NOMO-1 treated with dmso at 0.1 percent for 144 hours (cell line): ENCODE data around the gene KCNQ4.

Experiments
- DNase-seq: peaks from one replicate; lab custom pipeline; 2025; ENCODE audit not compliant: unreplicated experiment; lab: John Stamatoyannopoulos, UW

Gene KCNQ4

GRCh38 chr1:40857737-40858136, 74.2 kb downstream of the KCNQ4 start:
- no peak for DNase-seq

GRCh38 chr1:40858856-40859416, 75.3 kb downstream of the KCNQ4 start:
- no peak for DNase-seq

GRCh38 chr1:40860706-40861223, 77.2 kb downstream of the KCNQ4 start:
- DNase-seq, result peak; percentile 93

- no peak for DNase-seq
Observed at GRCh38 chr1:40861224-40862003, 77.8 kb downstream of the KCNQ4 start.

DNA sequence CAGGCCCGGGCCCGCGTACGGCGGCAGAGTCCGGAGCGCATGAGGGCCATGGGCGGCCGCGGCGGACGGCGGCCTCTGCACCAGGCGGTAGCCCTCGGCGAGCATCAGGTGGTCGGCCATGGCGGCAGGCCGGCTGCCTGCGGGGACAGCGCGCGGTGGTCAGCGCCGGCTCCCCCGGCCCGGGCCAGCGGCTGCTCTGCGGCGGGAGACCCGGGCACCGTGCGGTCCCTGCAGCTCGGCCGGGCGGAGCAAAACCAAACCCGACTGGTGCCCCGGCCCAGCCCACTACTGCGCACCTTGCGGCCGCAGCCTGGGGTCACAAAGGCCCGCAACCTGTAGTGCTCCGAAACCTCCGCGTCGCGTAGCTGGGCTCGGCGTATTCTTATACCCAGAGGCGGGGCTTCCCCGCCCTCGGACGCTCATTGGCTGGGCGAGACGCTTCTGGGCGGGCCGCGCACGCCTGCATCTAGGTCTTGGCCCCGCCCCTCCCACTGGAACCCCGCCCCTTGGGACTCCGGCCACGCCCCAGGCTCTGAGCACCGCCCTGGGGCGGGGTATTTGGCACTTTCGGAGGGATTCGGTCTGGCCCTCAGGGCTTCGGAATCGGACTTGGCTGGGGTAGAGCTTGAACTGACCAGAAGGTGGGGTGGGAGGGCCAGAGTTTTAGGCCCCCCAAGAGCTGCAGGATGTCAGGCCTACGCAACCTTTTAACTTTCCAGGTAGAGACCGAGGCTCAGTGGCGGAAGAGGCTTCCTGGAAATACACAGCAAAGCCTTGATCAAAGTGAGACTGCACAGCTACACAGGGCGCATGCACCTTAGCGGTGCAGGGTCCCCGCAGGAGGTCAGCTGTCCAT, 78.6 kb downstream of the KCNQ4 start, which contains the start of gene CITED4:
CITED4 (minus strand) TSS at position 356 of the 856 bp plus-strand sequence; CDS start at position 120, 236 bp downstream.
- peak; percentile 87 for DNase-seq

GRCh38 chr1:40868051-40868723, 84.6 kb downstream of the KCNQ4 start:
- DNase-seq, result no peak

DNA sequence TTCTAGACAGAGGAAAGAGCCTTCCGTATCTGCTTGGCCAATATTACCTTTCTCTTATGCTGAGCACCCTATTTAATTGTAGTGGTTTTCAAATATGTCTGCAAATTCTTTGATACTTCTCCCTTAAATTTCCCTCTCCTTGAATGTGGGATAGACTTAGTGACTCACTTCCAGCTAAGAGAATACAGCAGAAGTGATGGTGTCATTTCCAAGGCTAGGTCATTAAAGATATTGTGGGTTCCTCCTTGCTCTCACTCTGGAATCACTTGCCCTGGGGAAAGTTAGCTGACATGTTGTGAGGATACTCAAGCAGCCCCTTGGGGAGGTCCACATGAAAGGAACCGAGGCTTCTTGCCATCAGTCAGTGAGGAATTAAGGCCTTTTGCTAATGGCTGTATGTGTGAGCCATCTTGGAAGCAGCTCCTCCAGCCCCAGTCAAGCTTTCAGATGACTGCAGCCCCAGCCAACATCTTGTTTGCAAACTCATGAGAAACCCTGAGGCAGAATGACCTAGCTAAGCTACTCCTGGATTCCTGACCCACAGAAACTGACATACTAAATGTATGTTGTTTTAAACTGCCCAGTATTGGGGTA, 86.6 kb downstream of the KCNQ4 start:
- no peak for DNase-seq

GRCh38 chr1:40872276-40872675, 88.7 kb downstream of the KCNQ4 start:
- no peak for DNase-seq

DNA sequence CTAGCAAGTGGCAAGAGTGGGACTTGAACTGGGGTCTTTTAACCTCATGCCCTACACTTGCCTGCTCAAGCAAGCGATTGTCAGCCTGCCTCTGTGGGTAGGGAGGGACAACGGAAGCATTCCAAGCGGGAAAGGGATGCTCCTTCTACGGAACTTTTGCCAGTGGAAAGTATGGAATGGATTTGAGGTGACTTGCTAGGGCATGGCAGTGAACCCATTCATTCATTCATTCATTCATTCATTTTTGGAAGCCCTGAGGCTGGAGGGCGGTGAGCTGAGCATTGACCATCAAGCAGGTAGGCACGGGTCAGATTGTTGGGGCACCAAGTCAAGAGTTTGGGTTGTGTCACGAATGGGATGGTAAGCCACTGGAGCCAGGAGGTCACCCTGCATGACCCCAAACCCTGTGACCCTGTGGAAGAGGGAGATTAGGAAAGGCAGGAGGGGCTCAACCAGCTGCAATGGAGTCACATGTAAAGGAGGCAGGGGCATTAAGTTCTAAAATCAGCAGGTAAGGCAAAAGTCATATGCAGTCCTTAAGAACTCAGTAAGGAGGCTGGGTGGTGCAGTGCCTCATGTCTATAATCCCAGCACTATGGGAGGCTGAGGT, 90.4 kb downstream of the KCNQ4 start:
- DNase-seq, result no peak

GRCh38 chr1:40876436-40876761, 92.8 kb downstream of the KCNQ4 start:
- DNase-seq, result no peak

- no peak for DNase-seq
Observed at GRCh38 chr1:40876891-40877290, 93.3 kb downstream of the KCNQ4 start.

- no peak for DNase-seq
Observed at GRCh38 chr1:40877698-40878097, 94.1 kb downstream of the KCNQ4 start.

GRCh38 chr1:40878906-40879305, 95.3 kb downstream of the KCNQ4 start:
- DNase-seq, result no peak

DNA sequence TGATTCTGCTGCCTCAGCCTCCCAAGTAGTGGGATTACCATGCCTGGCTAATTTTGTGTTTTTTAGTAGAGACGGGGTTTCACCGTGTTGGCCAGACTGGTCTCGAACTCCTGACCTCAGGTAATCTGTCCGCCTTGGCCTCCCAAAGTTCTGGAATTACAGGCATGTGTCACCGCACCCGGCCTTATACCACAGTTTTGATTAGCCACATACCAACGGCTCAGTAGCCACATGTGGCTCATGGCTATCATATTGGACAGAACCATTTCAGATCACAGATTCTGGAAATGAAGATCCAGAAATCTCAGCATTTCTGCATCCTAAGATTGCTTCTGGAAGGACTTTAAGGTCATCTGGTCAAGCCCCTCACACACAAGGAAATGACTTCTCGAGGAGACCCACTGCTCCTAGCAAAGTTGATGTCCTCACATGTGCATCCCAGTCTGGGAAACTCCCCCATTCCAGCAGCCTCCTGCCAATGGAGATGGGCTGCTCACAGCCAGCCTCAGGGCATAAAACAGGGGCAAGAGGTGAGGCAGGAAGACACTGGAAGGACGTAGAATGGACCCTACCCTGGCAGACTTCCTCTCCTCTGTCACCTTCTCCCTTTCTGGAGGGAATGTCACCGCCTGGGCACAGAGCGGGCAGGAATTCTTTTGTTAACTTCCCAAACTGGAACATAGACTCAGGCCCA, 96.0 kb downstream of the KCNQ4 start:
- DNase-seq, result no peak

GRCh38 chr1:40880813-40881549, 97.4 kb downstream of the KCNQ4 start:
- DNase-seq, result no peak

- DNase-seq, result no peak
Observed at GRCh38 chr1:40884055-40884795, 100.6 kb downstream of the KCNQ4 start.

GRCh38 chr1:40886318-40887011, 102.9 kb downstream of the KCNQ4 start:
- DNase-seq, result no peak

GRCh38 chr1:40887012-40887378, 103.4 kb downstream of the KCNQ4 start:
- no peak for DNase-seq
